Activated naive CD4-positive, alpha-beta T cell treated with anti-CD3 and anti-CD28 coated beads, Interleukin-2, amount 50 U/mL, for 24 hours (primary cell): ENCODE results near the gene VAV3.
"Not testable (repeated sequence)": the region's sequence is repeated elsewhere in the genome, so short reads cannot be mapped to it uniquely, and the experiment has no call there.

ENCODE experiments used
- H3K27ac Mint-ChIP-seq: one replicate; pipeline ENCODE4 v1.8.0; 2021; ENCODE audit warnings: mild to moderate bottlenecking, mixed read lengths
- H3K27me3 Mint-ChIP-seq: one replicate; pipeline ENCODE4 v1.8.0; 2021; ENCODE audit warnings: mixed read lengths
- H3K36me3 Mint-ChIP-seq: one replicate; pipeline ENCODE4 v1.8.0; 2021; ENCODE audit warnings: mixed read lengths
- H3K4me1 Mint-ChIP-seq: one replicate; pipeline ENCODE4 v1.8.0; 2021; ENCODE audit warnings: mixed read lengths
- H3K4me3 Mint-ChIP-seq: one replicate; pipeline ENCODE4 v1.8.0; 2021; ENCODE audit warnings: mild to moderate bottlenecking, mixed read lengths
- H3K9me3 Mint-ChIP-seq: one replicate; pipeline ENCODE4 v1.8.0; 2021; ENCODE audit warnings: mixed read lengths

VAV3 gene

DNA sequence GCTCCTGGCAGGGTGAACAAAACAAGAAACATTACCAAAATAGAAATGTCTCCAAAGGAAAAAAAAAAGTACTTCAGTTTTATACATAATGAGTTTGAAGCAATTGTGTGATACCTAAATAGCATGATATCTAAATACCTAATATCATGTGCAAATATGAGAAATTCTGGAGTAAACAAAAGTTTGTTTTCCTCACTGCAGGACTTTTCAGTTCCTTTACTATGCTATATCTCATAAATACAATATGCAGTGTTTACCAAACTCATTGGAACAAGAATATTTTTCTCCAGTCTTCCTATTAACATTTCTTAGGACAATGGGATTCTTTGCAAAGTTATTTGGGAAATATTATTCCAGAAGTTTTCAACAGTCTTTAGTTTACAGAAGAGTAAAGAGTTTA, 98.1 kb downstream of the VAV3 start:
- no peaks in the 10 kb centered on the region for H3K9me3 Mint-ChIP-seq
- H3K27ac Mint-ChIP-seq, result no peak overlapping the region
- H3K4me1 Mint-ChIP-seq, result peaks cover 22% of the 10 kb centered on the region
- no peaks in the 10 kb centered on the region for H3K27me3 Mint-ChIP-seq
- H3K4me3 Mint-ChIP-seq, result no peak overlapping the region
- H3K36me3 Mint-ChIP-seq, result peaks cover 4% of the 10 kb centered on the region

DNA sequence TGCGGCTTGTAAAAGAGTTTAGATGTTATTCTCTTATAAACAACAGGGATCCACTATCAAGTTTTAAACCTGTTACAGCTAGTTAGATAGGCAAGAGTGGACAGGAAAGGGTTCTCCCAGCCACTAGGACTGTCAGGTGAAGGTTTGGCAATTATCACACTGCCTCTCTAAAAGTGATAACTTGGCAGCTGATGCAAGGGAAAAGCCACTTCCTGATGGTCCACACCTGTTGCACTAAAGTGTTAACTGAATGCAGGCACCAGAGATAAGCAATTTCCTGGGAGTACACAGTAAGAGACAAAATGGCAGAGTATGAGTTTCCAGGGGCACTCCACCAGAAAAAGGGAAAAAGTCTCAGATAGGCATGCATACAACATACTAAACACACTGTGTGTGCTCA, 99.4 kb downstream of the VAV3 start:
- H3K4me1 Mint-ChIP-seq, result peaks cover 14% of the 10 kb centered on the region
- H3K4me3 Mint-ChIP-seq, result no peak overlapping the region
- no peak overlapping the region for H3K27ac Mint-ChIP-seq
- peaks cover 4% of the 10 kb centered on the region for H3K36me3 Mint-ChIP-seq
- H3K9me3 Mint-ChIP-seq, result no peaks in the 10 kb centered on the region
- no peaks in the 10 kb centered on the region for H3K27me3 Mint-ChIP-seq

DNA sequence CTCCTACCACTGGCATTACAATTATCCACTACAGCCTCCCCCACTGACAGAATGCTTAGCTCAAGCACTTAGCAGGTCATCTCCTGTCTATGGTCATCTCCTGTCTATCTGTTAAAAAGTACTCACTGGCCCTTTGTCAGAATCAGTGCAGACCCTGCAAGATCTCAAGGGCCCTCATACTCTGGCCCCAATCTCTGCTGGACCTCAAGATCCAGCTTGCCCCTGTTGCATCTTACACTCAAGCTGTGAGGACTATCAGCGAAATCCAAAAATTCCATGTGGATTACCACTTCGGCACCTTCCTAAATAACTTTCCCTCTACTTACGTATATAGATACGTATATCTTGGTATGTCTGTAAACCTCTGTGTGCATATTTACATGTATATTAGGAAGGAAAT, 101.6 kb downstream of the VAV3 start:
- H3K27ac Mint-ChIP-seq, result no peak overlapping the region

DNA sequence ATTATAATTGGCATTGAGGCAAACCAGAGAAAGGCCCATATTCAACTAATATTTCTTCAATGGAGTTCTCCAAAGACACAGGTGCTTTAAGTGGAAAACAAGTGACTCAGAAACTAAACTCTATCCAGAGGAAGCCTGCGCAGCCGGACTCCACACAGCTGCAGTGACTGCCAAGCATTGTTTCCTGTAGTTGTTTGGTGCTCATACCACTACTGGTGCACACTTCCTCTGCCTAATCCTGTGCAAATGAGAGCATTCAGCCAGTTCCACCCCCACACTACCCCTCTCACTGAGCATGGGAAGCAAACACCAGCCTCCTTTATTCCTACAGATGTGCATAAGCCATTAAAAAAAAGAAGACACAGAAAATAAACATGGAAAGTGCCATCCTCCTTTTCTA, 102.9 kb downstream of the VAV3 start:
- peaks cover 10% of the 10 kb centered on the region for H3K4me1 Mint-ChIP-seq
- H3K27ac Mint-ChIP-seq, result no peak overlapping the region
- H3K9me3 Mint-ChIP-seq, result no peaks in the 10 kb centered on the region
- no peak overlapping the region for H3K4me3 Mint-ChIP-seq
- no peaks in the 10 kb centered on the region for H3K36me3 Mint-ChIP-seq
- no peaks in the 10 kb centered on the region for H3K27me3 Mint-ChIP-seq

More for the DNA sequence above, 101.6 kb downstream of the VAV3 start:
- H3K4me1 Mint-ChIP-seq, result peaks cover 10% of the 10 kb centered on the region
- H3K9me3 Mint-ChIP-seq, result no peaks in the 10 kb centered on the region
- no peaks in the 10 kb centered on the region for H3K36me3 Mint-ChIP-seq
- H3K4me3 Mint-ChIP-seq, result no peak overlapping the region
- no peaks in the 10 kb centered on the region for H3K27me3 Mint-ChIP-seq

DNA sequence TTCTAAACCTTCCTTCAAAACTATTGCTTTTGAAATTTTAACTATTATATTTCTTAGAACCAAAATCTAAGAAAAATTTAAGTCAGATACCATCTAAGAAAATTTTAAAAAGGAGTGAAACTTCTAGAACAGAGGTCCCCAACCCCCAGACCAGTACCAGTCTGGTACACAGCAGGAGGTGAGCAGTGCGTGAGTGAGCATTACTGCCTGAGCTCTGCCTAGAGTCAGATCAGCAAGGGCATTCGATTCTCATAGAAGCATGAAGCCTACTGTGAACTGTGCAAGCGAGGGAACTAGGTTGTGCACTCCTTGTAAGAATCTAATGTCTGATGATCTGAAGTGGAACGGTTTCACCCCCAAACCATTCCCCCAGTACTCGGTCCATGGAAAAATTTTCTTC, 106.7 kb downstream of the VAV3 start:
- peaks cover 2% of the 10 kb centered on the region for H3K36me3 Mint-ChIP-seq
- H3K9me3 Mint-ChIP-seq, result no peaks in the 10 kb centered on the region
- H3K27me3 Mint-ChIP-seq, result no peaks in the 10 kb centered on the region
- H3K4me1 Mint-ChIP-seq, result peaks cover 4% of the 10 kb centered on the region
- H3K27ac Mint-ChIP-seq, result no peak overlapping the region
- H3K4me3 Mint-ChIP-seq, result no peak overlapping the region

DNA sequence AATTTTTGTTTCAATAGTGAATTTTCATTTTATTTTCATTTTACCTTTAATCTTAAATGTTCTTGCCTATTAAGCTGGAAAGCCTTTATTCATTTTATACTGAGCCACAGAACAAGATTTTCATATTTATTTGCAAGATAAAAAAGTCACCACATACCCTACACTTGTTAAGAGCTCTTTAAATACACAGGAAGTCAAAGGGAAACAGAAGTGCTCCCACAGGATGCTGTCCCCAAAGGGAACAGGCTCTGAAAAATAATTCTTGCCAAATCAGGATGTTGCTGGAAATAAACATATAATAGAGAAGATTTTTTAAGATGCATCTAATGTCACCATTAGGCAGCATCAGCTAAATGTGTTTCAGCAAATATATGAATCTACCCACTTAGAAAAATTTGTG, 113.6 kb downstream of the VAV3 start:
- no peak overlapping the region for H3K4me3 Mint-ChIP-seq
- no peaks in the 10 kb centered on the region for H3K9me3 Mint-ChIP-seq
- no peak overlapping the region for H3K27ac Mint-ChIP-seq
- H3K4me1 Mint-ChIP-seq, result peaks cover 19% of the 10 kb centered on the region
- H3K36me3 Mint-ChIP-seq, result peaks cover 4% of the 10 kb centered on the region
- H3K27me3 Mint-ChIP-seq, result no peaks in the 10 kb centered on the region

DNA sequence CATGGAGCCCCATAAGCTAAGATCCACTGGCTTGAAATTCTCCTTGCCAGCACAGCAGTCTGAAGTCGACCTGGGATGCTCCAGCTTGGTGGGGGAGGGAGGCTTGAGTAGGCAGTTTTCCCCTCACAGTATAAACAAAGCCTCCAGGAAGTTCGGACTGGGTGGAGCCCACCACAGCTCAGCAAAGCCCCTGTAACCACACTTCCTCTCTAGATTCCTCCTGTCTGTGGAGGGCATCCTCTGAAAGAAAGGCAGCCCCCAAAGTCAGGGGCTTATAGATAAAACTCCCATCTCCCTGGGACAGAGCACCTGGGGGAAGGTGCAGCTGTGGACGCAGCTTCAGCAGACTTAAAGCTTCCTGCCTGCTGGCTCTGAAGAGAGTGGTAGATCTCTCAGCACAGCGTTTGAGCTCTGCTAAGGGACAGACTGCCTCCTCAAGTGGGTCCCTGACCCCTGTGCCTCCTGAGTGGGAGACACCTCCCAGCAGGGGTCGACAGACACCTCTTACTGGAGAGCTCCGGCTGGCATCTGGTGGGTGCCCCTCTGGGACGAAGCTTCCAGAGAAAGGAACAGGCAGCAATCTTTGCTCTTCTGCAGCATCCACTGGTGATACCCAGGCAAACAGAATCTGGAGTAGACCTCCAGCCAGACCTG, 120.3 kb downstream of the VAV3 start:
- H3K9me3 Mint-ChIP-seq, H3K36me3 Mint-ChIP-seq, H3K27me3 Mint-ChIP-seq, H3K27ac Mint-ChIP-seq: not testable (repeated sequence)
- Mint-ChIP-seq H3K4me1 (peaks cover 60% of the 10 kb centered on the region), H3K4me3 (peak overlapping the region; percentile 66)

DNA sequence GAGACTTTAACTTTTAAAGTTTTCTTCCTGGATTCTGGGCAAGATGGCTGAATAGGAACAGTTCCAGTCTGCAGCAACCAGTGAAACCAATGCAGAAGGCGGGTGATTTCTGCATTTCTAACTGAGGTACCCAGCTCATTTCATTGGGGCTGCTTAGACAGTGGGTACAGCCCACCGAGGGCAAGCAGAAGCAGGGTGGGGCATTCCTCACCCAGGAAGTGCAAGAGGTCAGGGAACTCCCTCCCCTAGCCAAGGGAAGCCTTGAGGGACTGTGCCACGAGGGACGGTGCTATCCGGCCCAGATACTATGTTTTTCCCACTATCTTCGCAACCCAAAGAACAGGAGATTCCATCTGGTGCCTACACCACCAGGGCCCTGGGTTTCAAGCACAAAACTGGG, 121.0 kb downstream of the VAV3 start:
- Mint-ChIP-seq H3K4me1 (peaks cover 60% of the 10 kb centered on the region), H3K4me3 (peak overlapping the region; percentile 34), H3K9me3 (no peaks in the 10 kb centered on the region), H3K36me3 (peaks cover 4% of the 10 kb centered on the region), H3K27ac (no peak overlapping the region), H3K27me3 (no peaks in the 10 kb centered on the region)

DNA sequence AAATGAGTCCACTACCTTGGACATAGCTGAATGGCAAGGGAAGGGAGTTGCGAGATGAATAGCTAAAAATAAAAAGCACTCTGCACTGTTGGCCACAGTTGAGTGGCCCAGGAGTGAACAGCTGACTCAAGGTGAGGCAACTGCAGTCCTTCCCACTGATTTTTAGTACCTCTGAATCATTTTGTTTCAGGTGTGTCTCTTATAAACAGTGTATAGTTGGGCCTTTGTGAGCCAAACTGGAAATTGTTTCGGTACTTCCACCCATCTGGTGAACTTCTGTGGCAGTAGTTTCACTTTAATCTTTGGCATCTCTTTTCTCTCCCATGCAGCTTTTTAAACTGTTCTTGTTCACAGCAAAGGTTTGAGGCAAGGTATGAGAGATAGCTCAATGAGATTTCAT, 122.7 kb downstream of the VAV3 start:
- Mint-ChIP-seq H3K36me3 (peaks cover 4% of the 10 kb centered on the region), H3K4me3 (peak overlapping the region; percentile 41), H3K27me3 (no peaks in the 10 kb centered on the region), H3K27ac (peak overlapping the region; percentile 3), H3K4me1 (peaks cover 62% of the 10 kb centered on the region), H3K9me3 (no peaks in the 10 kb centered on the region)

DNA sequence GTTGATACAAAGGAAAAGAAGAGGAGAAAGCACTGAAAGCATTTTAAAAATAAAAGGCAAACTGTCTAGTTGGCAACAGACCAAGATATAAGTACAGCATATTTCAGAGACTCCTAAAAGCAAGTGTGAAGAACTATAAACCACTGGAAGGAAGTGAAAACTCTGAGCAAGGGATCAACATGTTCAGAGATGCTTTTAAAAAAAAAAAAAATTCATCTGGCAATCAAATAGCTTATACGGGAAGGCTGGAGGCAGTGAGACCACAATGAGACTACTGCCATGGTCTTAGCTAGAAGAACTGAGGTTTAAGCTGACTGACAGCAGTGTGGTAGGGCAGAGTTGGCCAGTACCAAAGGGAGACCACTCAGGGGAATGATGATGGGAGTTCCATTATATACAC, 124.3 kb downstream of the VAV3 start:
- peak overlapping the region; percentile 5 for H3K27ac Mint-ChIP-seq
- peaks cover 67% of the 10 kb centered on the region for H3K4me1 Mint-ChIP-seq
- peak overlapping the region; percentile 42 for H3K4me3 Mint-ChIP-seq
- H3K36me3 Mint-ChIP-seq, result peaks cover 5% of the 10 kb centered on the region
- no peaks in the 10 kb centered on the region for H3K27me3 Mint-ChIP-seq
- no peaks in the 10 kb centered on the region for H3K9me3 Mint-ChIP-seq

DNA sequence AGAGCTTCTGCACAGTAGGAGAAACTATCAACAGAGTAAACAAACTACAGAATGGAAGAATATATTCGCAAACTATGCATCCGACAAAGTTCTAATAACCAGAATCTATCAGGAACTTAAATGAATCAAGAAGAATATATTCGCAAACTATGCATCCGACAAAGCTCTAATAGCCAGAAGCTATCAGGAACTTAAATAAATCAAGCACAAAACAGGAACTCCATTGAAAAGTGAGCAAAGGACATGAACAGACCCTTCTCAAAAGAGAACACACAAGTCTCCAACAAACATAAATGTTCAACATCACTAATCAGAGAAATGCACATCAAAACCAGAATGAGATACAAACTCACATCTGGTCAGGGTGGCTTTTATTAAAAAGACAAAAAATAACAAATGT, 126.9 kb downstream of the VAV3 start:
- peaks cover 49% of the 10 kb centered on the region for H3K4me1 Mint-ChIP-seq
- peaks cover 3% of the 10 kb centered on the region for H3K36me3 Mint-ChIP-seq
- no peaks in the 10 kb centered on the region for H3K27me3 Mint-ChIP-seq
- H3K9me3 Mint-ChIP-seq, result no peaks in the 10 kb centered on the region
- H3K27ac Mint-ChIP-seq, result no peak overlapping the region
- H3K4me3 Mint-ChIP-seq, result no peak overlapping the region

DNA sequence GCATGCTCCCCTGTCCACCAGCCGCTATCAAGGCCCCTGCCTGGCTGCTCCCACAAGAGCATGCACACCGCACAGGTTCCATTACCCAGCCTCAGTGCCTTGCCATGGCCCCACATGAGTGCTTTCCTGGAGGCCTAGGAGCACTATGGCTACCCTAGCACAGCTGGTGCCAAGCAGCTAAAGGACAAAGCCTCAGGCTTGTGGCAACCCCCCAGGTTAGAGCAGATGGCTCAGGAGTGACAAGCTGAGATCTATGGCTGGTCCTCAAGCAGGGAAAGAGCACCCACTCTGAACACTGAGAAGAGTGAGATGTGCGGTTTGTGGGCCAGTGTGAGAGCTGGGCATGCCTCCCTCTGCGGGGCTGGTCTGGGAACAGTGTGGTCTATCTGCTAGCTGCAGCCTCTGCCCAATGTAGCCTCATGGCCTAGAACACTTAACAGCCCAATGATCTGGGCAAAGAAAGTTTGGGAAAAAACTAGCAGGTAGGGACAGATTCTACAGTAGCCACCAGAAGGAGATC, 129.8 kb downstream of the VAV3 start:
- no peak overlapping the region for H3K27ac Mint-ChIP-seq
- H3K4me3 Mint-ChIP-seq, result no peak overlapping the region
- H3K9me3 Mint-ChIP-seq, result no peaks in the 10 kb centered on the region
- H3K4me1 Mint-ChIP-seq, result peaks cover 37% of the 10 kb centered on the region
- H3K36me3 Mint-ChIP-seq, result peaks cover 3% of the 10 kb centered on the region
- H3K27me3 Mint-ChIP-seq, result no peaks in the 10 kb centered on the region

DNA sequence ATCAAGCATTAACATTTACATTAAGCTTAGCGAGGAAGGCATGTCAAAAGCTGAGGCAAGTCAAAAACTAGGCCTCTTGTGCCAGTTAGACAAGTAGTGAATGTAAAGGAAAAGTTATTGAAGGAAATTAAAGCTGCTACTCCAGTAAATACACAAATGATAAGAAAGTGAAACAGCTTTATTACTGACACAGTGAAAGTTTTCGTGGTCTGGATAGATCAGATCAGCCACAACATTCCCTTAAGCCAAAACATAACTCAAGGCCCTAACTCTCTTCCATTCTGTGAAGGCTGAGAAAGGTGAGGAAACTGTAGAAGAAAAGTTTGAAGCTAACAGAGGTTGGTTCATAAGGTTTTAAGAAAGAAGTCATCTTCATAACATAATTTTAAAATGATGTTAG, 131.9 kb downstream of the VAV3 start:
- Mint-ChIP-seq H3K4me3 (no peak overlapping the region), H3K27me3 (no peaks in the 10 kb centered on the region), H3K9me3 (no peaks in the 10 kb centered on the region), H3K4me1 (peaks cover 51% of the 10 kb centered on the region), H3K36me3 (peaks cover 4% of the 10 kb centered on the region), H3K27ac (no peak overlapping the region)

DNA sequence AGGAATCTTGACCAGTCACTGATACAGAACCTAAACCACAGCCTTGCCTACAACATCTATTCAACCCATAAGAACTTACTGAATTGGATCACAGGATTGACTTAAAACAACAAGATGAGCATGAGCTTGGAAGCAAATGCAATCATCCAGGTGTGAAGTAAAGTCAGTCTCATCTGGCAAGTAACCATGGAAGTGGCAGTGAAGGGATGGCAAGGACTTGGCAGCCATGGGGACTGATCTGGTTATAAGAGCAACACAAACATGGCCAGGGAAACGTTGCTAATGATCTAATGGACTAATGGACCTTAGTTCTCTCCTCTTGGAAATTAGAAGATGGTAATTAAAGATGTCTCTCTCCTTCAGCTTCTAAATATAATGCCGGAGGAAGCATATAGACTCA, 133.1 kb downstream of the VAV3 start:
- H3K27me3 Mint-ChIP-seq, result no peaks in the 10 kb centered on the region
- no peak overlapping the region for H3K4me3 Mint-ChIP-seq
- peaks cover 59% of the 10 kb centered on the region for H3K4me1 Mint-ChIP-seq
- peaks cover 4% of the 10 kb centered on the region for H3K36me3 Mint-ChIP-seq
- no peaks in the 10 kb centered on the region for H3K9me3 Mint-ChIP-seq
- no peak overlapping the region for H3K27ac Mint-ChIP-seq

DNA sequence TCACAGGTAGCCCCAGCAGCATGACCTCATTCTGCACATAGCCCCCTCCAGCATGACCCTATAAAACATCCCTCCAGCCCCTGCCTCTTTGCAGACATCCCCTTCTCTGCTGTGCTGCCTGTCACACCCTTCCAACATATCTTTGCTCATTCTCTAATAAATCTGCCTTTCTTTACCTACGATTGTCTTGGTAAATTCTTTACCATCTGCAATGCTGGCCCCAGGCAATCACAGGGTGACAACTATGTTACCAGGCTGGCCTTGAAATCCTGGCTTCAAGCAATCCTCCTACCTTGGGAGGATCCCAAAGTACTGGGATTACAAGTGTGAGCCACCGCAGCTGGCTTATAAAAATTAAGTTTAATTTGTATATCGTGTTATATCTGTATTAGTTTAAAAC, 134.5 kb downstream of the VAV3 start:
- peaks cover 56% of the 10 kb centered on the region for H3K4me1 Mint-ChIP-seq
- H3K27ac Mint-ChIP-seq, result no peak overlapping the region

DNA sequence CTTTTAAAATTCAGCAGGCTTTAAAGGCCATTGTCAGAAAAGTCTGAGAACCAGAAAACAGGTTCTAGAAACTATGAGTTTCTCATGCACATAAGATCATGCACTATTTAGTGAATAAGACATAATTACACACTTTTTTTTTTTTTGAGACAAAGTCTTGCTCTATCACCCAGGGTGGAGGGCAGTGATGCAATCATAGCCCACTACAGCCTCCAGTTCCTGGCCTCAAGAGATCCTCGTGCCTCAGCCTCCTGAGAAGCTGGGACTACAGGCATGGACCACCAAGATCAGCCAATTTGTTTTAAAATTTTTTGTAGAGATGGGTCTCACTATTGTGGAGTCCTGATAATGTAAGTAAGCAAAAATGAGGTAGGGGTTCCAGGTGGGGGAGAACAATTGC, 134.9 kb downstream of the VAV3 start:
- peaks cover 56% of the 10 kb centered on the region for H3K4me1 Mint-ChIP-seq
- H3K36me3 Mint-ChIP-seq, result peaks cover 1% of the 10 kb centered on the region
- no peak overlapping the region for H3K27ac Mint-ChIP-seq
- no peaks in the 10 kb centered on the region for H3K9me3 Mint-ChIP-seq
- no peak overlapping the region for H3K4me3 Mint-ChIP-seq
- H3K27me3 Mint-ChIP-seq, result no peaks in the 10 kb centered on the region

More for the DNA sequence above, 134.5 kb downstream of the VAV3 start:
- H3K36me3 Mint-ChIP-seq, result peaks cover 1% of the 10 kb centered on the region
- H3K4me3 Mint-ChIP-seq, result no peak overlapping the region
- H3K27me3 Mint-ChIP-seq, result no peaks in the 10 kb centered on the region
- H3K9me3 Mint-ChIP-seq, result no peaks in the 10 kb centered on the region
